Omental fat pad (tissue), 4 donors: Measurements from ENCODE around the gene ELMOD3. TPM values are rescaled to one million over a fixed set of nuclear protein-coding genes. Genes with fewer than 3 reads are reported as not detected.
"Not testable (repeated sequence)": the region's sequence is repeated elsewhere in the genome, so short reads cannot be mapped to it uniquely, and the experiment has no call there.

Source experiments
- ATAC-seq: fragments of 150-250 bp; one replicate; pipeline ENCODE4 v1.9.1; 2016; ENCODE audit warnings: mild to moderate bottlenecking, moderate library complexity; ENCODE audit not compliant: low FRiP score
- DNase-seq: peaks from one replicate; pipeline ENCODE4 v3.0.0-alpha.2; 2019; ENCODE audit warnings: low spot score
- total RNA-seq, 4 donors: library from RNA; depleted of rRNA; stranded (reverse); fragments of >200 nt; gene quantifications; one replicate each; pipeline ENCODE4 v1.1.0, GENCODE V29; 2016
- TF ChIP-seq, protein P1 (sequence below), 3 donors: fragments of 450-650 bp; IDR thresholded peaks; one replicate each; pipeline ENCODE4 v1.5.1; 2016 to 2017; ENCODE audit warnings: antibody characterized with exemption in 3 of 3, mild to moderate bottlenecking in 3 of 3, moderate library complexity in 2 of 3

Gene ELMOD3
- total RNA-seq, 4 donors from 2014 or later, result 42.2 to 83.8 (median 67.9) TPM

- no peak for ATAC-seq
- no peak for DNase-seq
- TF ChIP-seq, protein P1, sequence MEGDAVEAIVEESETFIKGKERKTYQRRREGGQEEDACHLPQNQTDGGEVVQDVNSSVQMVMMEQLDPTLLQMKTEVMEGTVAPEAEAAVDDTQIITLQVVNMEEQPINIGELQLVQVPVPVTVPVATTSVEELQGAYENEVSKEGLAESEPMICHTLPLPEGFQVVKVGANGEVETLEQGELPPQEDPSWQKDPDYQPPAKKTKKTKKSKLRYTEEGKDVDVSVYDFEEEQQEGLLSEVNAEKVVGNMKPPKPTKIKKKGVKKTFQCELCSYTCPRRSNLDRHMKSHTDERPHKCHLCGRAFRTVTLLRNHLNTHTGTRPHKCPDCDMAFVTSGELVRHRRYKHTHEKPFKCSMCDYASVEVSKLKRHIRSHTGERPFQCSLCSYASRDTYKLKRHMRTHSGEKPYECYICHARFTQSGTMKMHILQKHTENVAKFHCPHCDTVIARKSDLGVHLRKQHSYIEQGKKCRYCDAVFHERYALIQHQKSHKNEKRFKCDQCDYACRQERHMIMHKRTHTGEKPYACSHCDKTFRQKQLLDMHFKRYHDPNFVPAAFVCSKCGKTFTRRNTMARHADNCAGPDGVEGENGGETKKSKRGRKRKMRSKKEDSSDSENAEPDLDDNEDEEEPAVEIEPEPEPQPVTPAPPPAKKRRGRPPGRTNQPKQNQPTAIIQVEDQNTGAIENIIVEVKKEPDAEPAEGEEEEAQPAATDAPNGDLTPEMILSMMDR (IDR thresholded peaks at IDR 0.05), result no peak
Observed at GRCh38 chr2:85435220-85435958, 80.8 kb downstream of the ELMOD3 start.

GRCh38 chr2:85435981-85436835, 81.6 kb downstream of the ELMOD3 start:
- DNase-seq (no peak), ATAC-seq (no peak)
- TF ChIP-seq, protein P1 (IDR thresholded peaks at IDR 0.05), result no peak

DNA sequence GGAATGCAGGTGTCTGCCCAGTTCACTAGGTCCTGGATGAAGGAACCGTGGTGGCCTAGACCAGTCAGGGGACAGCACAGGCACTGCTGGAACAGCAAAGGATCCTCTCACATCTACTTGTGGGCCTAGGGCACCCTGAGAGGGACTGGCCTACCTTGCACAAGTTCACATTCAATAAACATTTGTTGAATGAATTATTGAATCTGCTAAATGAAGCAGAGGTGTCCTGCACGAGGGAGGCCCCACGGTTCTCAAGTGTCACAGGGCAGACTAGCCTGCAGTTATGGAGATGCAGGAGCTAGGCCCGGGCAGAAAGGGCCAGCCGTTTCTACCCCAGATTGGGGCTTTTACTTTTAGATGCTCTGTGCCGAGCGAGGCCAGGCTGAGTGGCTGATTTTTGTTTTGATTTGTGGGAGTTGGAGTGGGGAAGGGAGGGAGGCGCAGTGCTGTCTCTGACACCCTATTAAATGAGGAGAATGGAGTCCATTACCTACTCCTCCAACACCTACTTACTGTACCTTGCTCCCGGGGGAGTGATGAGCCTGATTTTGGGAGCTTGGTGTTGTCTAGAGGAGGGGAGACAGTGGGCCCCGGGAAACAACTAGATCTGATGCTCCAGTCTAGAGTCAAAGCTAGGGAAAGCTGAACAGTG, 82.4 kb downstream of the ELMOD3 start:
- no peak for ATAC-seq
- TF ChIP-seq, protein P1 (IDR thresholded peaks at IDR 0.05), result no peak
- DNase-seq, result no peak

- TF ChIP-seq, protein P1 (IDR thresholded peaks at IDR 0.05), result no peak
- DNase-seq (peak; percentile 73), ATAC-seq (peak; percentile 72)
Observed at GRCh38 chr2:85437488-85438200, 83.1 kb downstream of the ELMOD3 start.

- ATAC-seq, result peak; percentile 22
- DNase-seq, result no peak
- TF ChIP-seq, protein P1 (IDR thresholded peaks at IDR 0.05), result no peak
Observed at GRCh38 chr2:85438201-85439024, 83.8 kb downstream of the ELMOD3 start.

GRCh38 chr2:85439025-85439472, 84.5 kb downstream of the ELMOD3 start:
- no peak for DNase-seq
- no peak for ATAC-seq
- TF ChIP-seq, protein P1 (IDR thresholded peaks at IDR 0.05), result no peak

- DNase-seq, ATAC-seq: not testable (repeated sequence)
Observed at GRCh38 chr2:85439569-85439968, 85.0 kb downstream of the ELMOD3 start.
